HEK293T (cell line): Measurements from ENCODE around the gene INPP4B.

Experiments
- FOXA1 ChIP-seq: fragments of 450-650 bp; IDR thresholded peaks from 2 replicates; pipeline ENCODE4 v1.6.1; 2016; ENCODE audit warnings: mild to moderate bottlenecking
- FOXM1 ChIP-seq: fragments of 450-650 bp; IDR thresholded peaks from 2 replicates; pipeline ENCODE4 v1.6.1; 2017; ENCODE audit warnings: mild to moderate bottlenecking, borderline replicate concordance
- SP1 ChIP-seq: fragments of 450-650 bp; IDR thresholded peaks from 2 replicates; pipeline ENCODE4 v1.6.1; 2017
- SUZ12 ChIP-seq: fragments of 450-650 bp; IDR thresholded peaks from 2 replicates; pipeline ENCODE4 v1.6.1; 2016; ENCODE audit warnings: mild to moderate bottlenecking
- ZNF384 ChIP-seq: fragments of 450-650 bp; IDR thresholded peaks from 2 replicates; pipeline ENCODE4 v1.6.1; 2016
- TF ChIP-seq, protein P1 (sequence below): fragments of 450-650 bp; IDR thresholded peaks from 2 replicates; pipeline ENCODE4 v1.6.1; 2016

DNA sequence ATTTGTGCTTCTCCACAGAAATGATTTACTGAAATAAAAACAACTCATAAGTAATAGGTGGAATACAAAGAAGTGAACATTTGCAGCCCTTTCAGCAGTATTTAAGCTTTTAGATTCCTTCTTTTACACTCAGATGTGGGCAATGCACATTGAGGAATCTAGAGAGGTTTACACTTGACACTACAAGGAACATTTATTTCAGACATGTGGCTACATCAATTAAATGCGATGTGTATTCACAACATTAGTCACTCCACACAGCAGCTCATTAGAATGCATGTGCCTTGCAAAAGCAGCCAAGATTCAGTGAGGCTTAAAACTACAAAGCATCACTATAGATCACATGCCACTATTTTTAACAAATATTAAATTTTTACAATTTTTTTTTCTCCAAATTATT is 480.7 kb downstream of the INPP4B start:
- TF ChIP-seq FOXA1 = no peak
- TF ChIP-seq FOXM1 = no peak
- no peak for TF ChIP-seq SP1
- TF ChIP-seq ZNF384 = no peak
- TF ChIP-seq, protein P1, sequence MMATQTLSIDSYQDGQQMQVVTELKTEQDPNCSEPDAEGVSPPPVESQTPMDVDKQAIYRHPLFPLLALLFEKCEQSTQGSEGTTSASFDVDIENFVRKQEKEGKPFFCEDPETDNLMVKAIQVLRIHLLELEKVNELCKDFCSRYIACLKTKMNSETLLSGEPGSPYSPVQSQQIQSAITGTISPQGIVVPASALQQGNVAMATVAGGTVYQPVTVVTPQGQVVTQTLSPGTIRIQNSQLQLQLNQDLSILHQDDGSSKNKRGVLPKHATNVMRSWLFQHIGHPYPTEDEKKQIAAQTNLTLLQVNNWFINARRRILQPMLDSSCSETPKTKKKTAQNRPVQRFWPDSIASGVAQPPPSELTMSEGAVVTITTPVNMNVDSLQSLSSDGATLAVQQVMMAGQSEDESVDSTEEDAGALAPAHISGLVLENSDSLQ = no peak
- no peak for TF ChIP-seq SUZ12
